Parathyroid adenoma (tissue), 2 donors: ENCODE results near the gene PAX6.

Experiments used
- H2AFZ ChIP-seq: fragments of 300-600 bp; sonication (generic); one replicate; pipeline ENCODE4 v1.7.0; 2017; ENCODE audit warnings: antibody characterized with exemption, mild to moderate bottlenecking
- H3K27ac ChIP-seq: fragments of 300-600 bp; sonication (generic); one replicate; pipeline ENCODE4 v1.7.0; 2017
- H3K27me3 ChIP-seq: fragments of 300-600 bp; sonication (generic); one replicate; pipeline ENCODE4 v1.7.0; 2017; ENCODE audit warnings: low read length; ENCODE audit not compliant: control insufficient read depth, insufficient read depth
- H3K36me3 ChIP-seq: fragments of 300-600 bp; sonication (generic); one replicate; pipeline ENCODE4 v1.7.0; 2017; ENCODE audit warnings: low read length; ENCODE audit not compliant: control insufficient read depth, insufficient read depth
- H3K4me1 ChIP-seq: fragments of 300-600 bp; sonication (generic); one replicate; pipeline ENCODE4 v1.7.0; 2017; ENCODE audit warnings: control low read depth
- H3K4me2 ChIP-seq: fragments of 300-600 bp; sonication (generic); one replicate; pipeline ENCODE4 v1.7.0; 2017; ENCODE audit warnings: low read length
- H3K4me3 ChIP-seq: fragments of 300-600 bp; sonication (generic); one replicate; pipeline ENCODE4 v1.7.0; 2017; ENCODE audit warnings: low read depth, low read length
- H3K79me2 ChIP-seq: fragments of 300-600 bp; sonication (generic); one replicate; pipeline ENCODE4 v1.7.0; 2017; ENCODE audit warnings: control low read depth
- H3K9ac ChIP-seq: fragments of 300-600 bp; sonication (generic); one replicate; pipeline ENCODE4 v1.7.0; 2017; ENCODE audit warnings: mild to moderate bottlenecking
- H3K9me3 ChIP-seq: fragments of 300-600 bp; sonication (generic); one replicate; pipeline ENCODE4 v1.7.0; 2017; ENCODE audit warnings: low read length; ENCODE audit not compliant: control insufficient read depth
- TF ChIP-seq, protein P1 (sequence below): fragments of 300-600 bp; sonication (generic); IDR thresholded peaks from one replicate; pipeline ENCODE4 v1.7.0; 2017; ENCODE audit warnings: antibody characterized with exemption, mild to moderate bottlenecking
- donor health status: primary hyperparathyroidism.

Gene PAX6

GRCh38 chr11:31806186-31806927 lies 4.8 kb downstream of the PAX6 start:
- Histone ChIP-seq H3K27ac (no peak overlapping the region), H3K79me2 (no peaks in the 10 kb centered on the region), H2AFZ (no peak overlapping the region), H3K4me1 (no peaks in the 10 kb centered on the region), H3K27me3 (peaks cover 7% of the 10 kb centered on the region), H3K4me2 (no peak overlapping the region), H3K9me3 (no peaks in the 10 kb centered on the region), H3K4me3 (no peak overlapping the region), H3K36me3 (no peaks in the 10 kb centered on the region), H3K9ac (no peak overlapping the region)
- TF ChIP-seq, protein P1, sequence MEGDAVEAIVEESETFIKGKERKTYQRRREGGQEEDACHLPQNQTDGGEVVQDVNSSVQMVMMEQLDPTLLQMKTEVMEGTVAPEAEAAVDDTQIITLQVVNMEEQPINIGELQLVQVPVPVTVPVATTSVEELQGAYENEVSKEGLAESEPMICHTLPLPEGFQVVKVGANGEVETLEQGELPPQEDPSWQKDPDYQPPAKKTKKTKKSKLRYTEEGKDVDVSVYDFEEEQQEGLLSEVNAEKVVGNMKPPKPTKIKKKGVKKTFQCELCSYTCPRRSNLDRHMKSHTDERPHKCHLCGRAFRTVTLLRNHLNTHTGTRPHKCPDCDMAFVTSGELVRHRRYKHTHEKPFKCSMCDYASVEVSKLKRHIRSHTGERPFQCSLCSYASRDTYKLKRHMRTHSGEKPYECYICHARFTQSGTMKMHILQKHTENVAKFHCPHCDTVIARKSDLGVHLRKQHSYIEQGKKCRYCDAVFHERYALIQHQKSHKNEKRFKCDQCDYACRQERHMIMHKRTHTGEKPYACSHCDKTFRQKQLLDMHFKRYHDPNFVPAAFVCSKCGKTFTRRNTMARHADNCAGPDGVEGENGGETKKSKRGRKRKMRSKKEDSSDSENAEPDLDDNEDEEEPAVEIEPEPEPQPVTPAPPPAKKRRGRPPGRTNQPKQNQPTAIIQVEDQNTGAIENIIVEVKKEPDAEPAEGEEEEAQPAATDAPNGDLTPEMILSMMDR = no peak

GRCh38 chr11:31805629-31806185 lies 5.4 kb downstream of the PAX6 start:
- H3K9ac ChIP-seq = no peak overlapping the region
- no peaks in the 10 kb centered on the region for H3K4me1 ChIP-seq
- TF ChIP-seq, protein P1 = no peak

GRCh38 chr11:31805037-31805628 lies 6.0 kb downstream of the PAX6 start:
- Histone ChIP-seq H3K4me3 (no peak overlapping the region), H3K27ac (no peak overlapping the region), H2AFZ (no peak overlapping the region), H3K4me1 (no peaks in the 10 kb centered on the region), H3K79me2 (no peaks in the 10 kb centered on the region), H3K4me2 (no peak overlapping the region), H3K9me3 (no peaks in the 10 kb centered on the region), H3K36me3 (no peaks in the 10 kb centered on the region), H3K27me3 (peaks cover 12% of the 10 kb centered on the region), H3K9ac (no peak overlapping the region)
- TF ChIP-seq, protein P1 = no peak

More at GRCh38 chr11:31805629-31806185, 5.4 kb downstream of the PAX6 start:
- Histone ChIP-seq H3K27ac (no peak overlapping the region), H3K4me3 (no peak overlapping the region), H3K9me3 (no peaks in the 10 kb centered on the region), H3K4me2 (no peak overlapping the region), H3K79me2 (no peaks in the 10 kb centered on the region), H3K36me3 (no peaks in the 10 kb centered on the region), H3K27me3 (peaks cover 13% of the 10 kb centered on the region), H2AFZ (no peak overlapping the region)

DNA sequence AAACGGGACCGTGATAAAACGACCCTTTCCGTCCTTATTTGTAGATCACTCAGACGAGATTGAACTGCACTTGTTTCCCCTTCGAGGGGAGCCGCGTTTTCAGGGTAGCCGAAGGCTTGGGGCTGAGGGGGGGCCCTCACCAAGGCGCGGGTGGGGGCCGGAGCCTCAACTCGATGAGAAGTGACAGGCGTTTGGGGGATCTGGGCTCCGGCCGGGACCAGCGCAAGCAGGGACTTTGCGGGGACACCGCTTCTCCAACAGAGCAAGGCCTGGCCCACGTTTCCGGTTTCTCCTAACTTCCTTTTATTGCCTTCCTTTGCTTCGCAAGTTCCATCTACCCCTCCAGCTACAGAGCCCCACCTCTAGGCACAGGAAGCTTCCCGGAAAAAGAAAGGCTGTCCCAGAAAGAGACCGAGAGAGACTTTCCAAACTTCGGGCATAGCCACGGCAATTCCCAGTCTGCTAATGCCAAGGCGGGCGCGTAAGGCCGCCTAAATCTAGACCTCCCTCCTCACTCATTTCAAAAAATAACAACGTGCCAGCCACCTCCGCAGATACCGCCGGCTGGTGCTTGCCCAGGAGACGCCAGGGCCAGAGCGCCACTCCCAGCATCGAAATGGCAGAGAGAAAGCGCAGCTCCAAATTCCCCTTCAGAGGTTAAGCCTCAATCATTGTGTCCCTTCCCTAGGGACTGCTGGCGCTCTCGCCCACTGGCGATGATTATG lies 6.6 kb downstream of the PAX6 start:
- Histone ChIP-seq H2AFZ (no peak overlapping the region), H3K27ac (no peak overlapping the region), H3K36me3 (no peaks in the 10 kb centered on the region), H3K4me2 (no peak overlapping the region), H3K9ac (no peak overlapping the region), H3K4me1 (no peaks in the 10 kb centered on the region), H3K27me3 (peaks cover 12% of the 10 kb centered on the region), H3K9me3 (no peaks in the 10 kb centered on the region), H3K79me2 (no peaks in the 10 kb centered on the region), H3K4me3 (no peak overlapping the region)
- TF ChIP-seq, protein P1 = no peak
